ENCODE measurements around the gene C19orf33.

Gene C19orf33

GRCh38 chr19:38265213-38265861 is 38.7 kb upstream of the C19orf33 start:
- no peak for DNase-seq (ENCODE audit: low read depth in 2 of 2)
- no peak for TF ChIP-seq CTCF (IDR thresholded peaks at IDR 0.05; ENCODE audit: low read depth, low read length)
- no peak overlapping the region for H3K4me3 ChIP-seq (replicated peaks in 1 of 2; ENCODE audit: low read depth in 2 of 2, low read length in 2 of 2)

- no peak overlapping the region for H3K4me3 ChIP-seq (replicated peaks in 1 of 2; ENCODE audit: low read depth in 2 of 2, low read length in 2 of 2)
- DNase-seq (ENCODE audit: low read depth in 2 of 2), result no peak
Measured at GRCh38 chr19:38265921-38266429, 38.1 kb upstream of the C19orf33 start.

GRCh38 chr19:38266981-38267597 is 37.0 kb upstream of the C19orf33 start:
- no peak overlapping the region for H3K4me3 ChIP-seq (replicated peaks in 1 of 2; ENCODE audit: low read depth in 2 of 2, low read length in 2 of 2)
- TF ChIP-seq CTCF (IDR thresholded peaks at IDR 0.05; ENCODE audit: low read depth, low read length), result no peak
- peak; percentile 52 to 56 for DNase-seq (ENCODE audit: low read depth in 2 of 2)

More at GRCh38 chr19:38265921-38266429, 38.1 kb upstream of the C19orf33 start:
- TF ChIP-seq CTCF (IDR thresholded peaks at IDR 0.05; ENCODE audit: low read depth, low read length), result no peak

- H3K4me3 ChIP-seq (replicated peaks in 1 of 2; ENCODE audit: low read depth in 2 of 2, low read length in 2 of 2), result no peak overlapping the region
- DNase-seq (ENCODE audit: low read depth in 2 of 2), result no peak
- TF ChIP-seq CTCF (IDR thresholded peaks at IDR 0.05; ENCODE audit: low read depth, low read length), result no peak
Measured at GRCh38 chr19:38267761-38268483, 36.1 kb upstream of the C19orf33 start.

GRCh38 chr19:38268539-38268938 is 35.5 kb upstream of the C19orf33 start:
- DNase-seq (ENCODE audit: low read depth in 2 of 2), result no peak
- TF ChIP-seq CTCF (IDR thresholded peaks at IDR 0.05; ENCODE audit: low read depth, low read length), result no peak
- no peak overlapping the region for H3K4me3 ChIP-seq (replicated peaks in 1 of 2; ENCODE audit: low read depth in 2 of 2, low read length in 2 of 2)

GRCh38 chr19:38270587-38271167 is 33.4 kb upstream of the C19orf33 start:
- DNase-seq (ENCODE audit: low read depth in 2 of 2), result peak in 1 of 2 donors; percentile 32
- H3K4me3 ChIP-seq (replicated peaks in 1 of 2; ENCODE audit: low read depth in 2 of 2, low read length in 2 of 2), result no peak overlapping the region
- no peak for TF ChIP-seq CTCF (IDR thresholded peaks at IDR 0.05; ENCODE audit: low read depth, low read length)
